HEK293 (cell line): ENCODE measurements around the gene DUSP1.

Experiments
- CTCF ChIA-PET: fragments of 350-600 bp; formaldehyde crosslinking; extraction: SDS; loops from one replicate; lab custom pipeline; 2021; ENCODE audit warnings: antibody characterized with exemption; lab: Yijun Ruan, JAX
- POLR2A ChIA-PET: fragments of 300-600 bp; formaldehyde crosslinking; extraction: SDS; loops from one replicate; lab custom pipeline; 2020; ENCODE audit warnings: antibody characterized with exemption, inconsistent platforms; lab: Yijun Ruan, JAX
- H3K27ac ChIP-seq: fragments of 200-500 bp; sonication (Bioruptor generic); 2 replicates; pipeline ENCODE4 v1.5.1; 2014; ENCODE audit warnings: low read depth, low read length, control low read depth, inconsistent platforms; ENCODE audit errors: extremely low read depth
- H3K36me3 ChIP-seq, 2 experiments: fragments of 200-500 bp in 1 of 2; sonication (Bioruptor generic) in 1 of 2; 1 replicate in 1 of 2; 2 replicates in 1 of 2; pipeline ENCODE4 v1.5.1; 2014 to 2017; ENCODE audit warnings: inconsistent platforms in 2 of 2, low read length in 2 of 2; ENCODE audit not compliant: control insufficient read depth in 2 of 2, insufficient read depth in 1 of 2
- H3K4me1 ChIP-seq: fragments of 200-500 bp; sonication (Bioruptor generic); 2 replicates; pipeline ENCODE4 v1.5.1; 2014; ENCODE audit warnings: mild to moderate bottlenecking, low read length, inconsistent platforms; ENCODE audit not compliant: control insufficient read depth, insufficient read depth
- H3K4me3 ChIP-seq: 2 replicates; pipeline ENCODE4 v1.5.1; 2011; ENCODE audit warnings: low read depth, mild to moderate bottlenecking, control low read depth, low read length, moderate library complexity
- H3K9me3 ChIP-seq: fragments of 200-500 bp; sonication (Bioruptor generic); 2 replicates; pipeline ENCODE4 v1.5.1; 2014; ENCODE audit warnings: low read depth, low read length, inconsistent platforms; ENCODE audit not compliant: control insufficient read depth, insufficient read depth
- GLI4 ChIP-seq: fragments of 450-650 bp; formaldehyde crosslinking; IDR thresholded peaks from 2 replicates; pipeline ENCODE4 v1.5.1; 2016; ENCODE audit warnings: missing biosample characterization, missing genetic modification characterization
- GLIS1 ChIP-seq: fragments of 450-650 bp; formaldehyde crosslinking; IDR thresholded peaks from 2 replicates; pipeline ENCODE4 v1.5.1; 2016; ENCODE audit warnings: missing biosample characterization, missing genetic modification characterization
- RBAK ChIP-seq: fragments of 450-650 bp; formaldehyde crosslinking; IDR thresholded peaks from 2 replicates; pipeline ENCODE4 v1.5.1; 2016; ENCODE audit warnings: missing biosample characterization, missing genetic modification characterization
- SCRT1 ChIP-seq: fragments of 450-650 bp; formaldehyde crosslinking; IDR thresholded peaks from 2 replicates; pipeline ENCODE4 v1.5.1; 2016; ENCODE audit warnings: missing biosample characterization, missing genetic modification characterization, borderline replicate concordance
- TRIM28 ChIP-seq: IDR thresholded peaks from 2 replicates; pipeline ENCODE4 v1.6.1; 2011; ENCODE audit warnings: low read length, control low read depth, borderline replicate concordance
- ZBTB10 ChIP-seq: fragments of 450-650 bp; formaldehyde crosslinking; IDR thresholded peaks from 2 replicates; pipeline ENCODE4 v1.5.1; 2016; ENCODE audit warnings: missing biosample characterization, missing genetic modification characterization
- ZBTB20 ChIP-seq: fragments of 450-650 bp; formaldehyde crosslinking; IDR thresholded peaks from 2 replicates; pipeline ENCODE4 v1.5.1; 2016; ENCODE audit warnings: missing biosample characterization, missing genetic modification characterization
- ZBTB26 ChIP-seq: fragments of 450-650 bp; formaldehyde crosslinking; optimal IDR thresholded peaks from 2 replicates; pipeline ENCODE3; 2016; ENCODE audit warnings: missing biosample characterization, mild to moderate bottlenecking, missing genetic modification characterization
- ZFP69B ChIP-seq: fragments of 450-650 bp; formaldehyde crosslinking; IDR thresholded peaks from 2 replicates; pipeline ENCODE4 v1.5.1; 2016; ENCODE audit warnings: missing biosample characterization, missing genetic modification characterization
- ZIC2 ChIP-seq: fragments of 450-650 bp; formaldehyde crosslinking; IDR thresholded peaks from 2 replicates; pipeline ENCODE4 v1.5.1; 2016; ENCODE audit warnings: missing biosample characterization, missing genetic modification characterization
- ZNF157 ChIP-seq: fragments of 450-650 bp; formaldehyde crosslinking; IDR thresholded peaks from 2 replicates; pipeline ENCODE4 v1.5.1; 2016; ENCODE audit warnings: missing biosample characterization, missing genetic modification characterization
- ZNF202 ChIP-seq: fragments of 450-650 bp; formaldehyde crosslinking; IDR thresholded peaks from 2 replicates; pipeline ENCODE4 v1.5.1; 2016; ENCODE audit warnings: missing biosample characterization, missing genetic modification characterization, borderline replicate concordance
- ZNF211 ChIP-seq: fragments of 450-650 bp; formaldehyde crosslinking; IDR thresholded peaks from 2 replicates; pipeline ENCODE4 v1.5.1; 2016; ENCODE audit warnings: low read depth, missing biosample characterization, missing genetic modification characterization
- ZNF24 ChIP-seq: fragments of 450-650 bp; formaldehyde crosslinking; IDR thresholded peaks from 2 replicates; pipeline ENCODE4 v1.5.1; 2016; ENCODE audit warnings: missing biosample characterization, missing genetic modification characterization
- ZNF37A ChIP-seq: fragments of 450-650 bp; IDR thresholded peaks from 2 replicates; pipeline ENCODE4 v1.5.1; 2018; ENCODE audit warnings: missing biosample characterization, missing genetic modification characterization
- ZNF558 ChIP-seq: fragments of 450-650 bp; formaldehyde crosslinking; IDR thresholded peaks from 2 replicates; pipeline ENCODE4 v1.5.1; 2016; ENCODE audit warnings: missing biosample characterization, missing genetic modification characterization
- ZNF561 ChIP-seq: fragments of 450-650 bp; IDR thresholded peaks from 2 replicates; pipeline ENCODE4 v1.5.1; 2018; ENCODE audit warnings: missing biosample characterization, missing genetic modification characterization, borderline replicate concordance
- ZNF585B ChIP-seq: fragments of 450-650 bp; formaldehyde crosslinking; IDR thresholded peaks from 2 replicates; pipeline ENCODE4 v1.5.1; 2016; ENCODE audit warnings: missing biosample characterization, missing genetic modification characterization
- ZNF600 ChIP-seq: fragments of 450-650 bp; formaldehyde crosslinking; IDR thresholded peaks from 2 replicates; pipeline ENCODE4 v1.5.1; 2016; ENCODE audit warnings: missing biosample characterization, missing genetic modification characterization
- ZNF623 ChIP-seq: fragments of 450-650 bp; formaldehyde crosslinking; IDR thresholded peaks from 2 replicates; pipeline ENCODE4 v1.5.1; 2016; ENCODE audit warnings: missing biosample characterization, missing genetic modification characterization
- ZNF660 ChIP-seq: fragments of 450-650 bp; IDR thresholded peaks from 2 replicates; pipeline ENCODE4 v1.5.1; 2018; ENCODE audit warnings: missing biosample characterization, mild to moderate bottlenecking, missing genetic modification characterization
- ZNF76 ChIP-seq: fragments of 450-650 bp; formaldehyde crosslinking; IDR thresholded peaks from 2 replicates; pipeline ENCODE4; 2016; ENCODE audit warnings: low read depth, missing biosample characterization, missing genetic modification characterization, borderline replicate concordance

Gene DUSP1

GRCh38 chr5:172728481-172729241 is 42.3 kb downstream of the DUSP1 start (continued):
- TF ChIP-seq SCRT1 (tag by site-specific recombination) (no peak), GLIS1 (tag by site-specific recombination) (no peak), ZNF37A (tag by site-specific recombination) (no peak), ZIC2 (tag by site-specific recombination) (no peak)

- no peak overlapping the region for H3K4me3 ChIP-seq
- no peaks in the 10 kb centered on the region for H3K36me3 ChIP-seq
- TF ChIP-seq ZBTB20 (0 out of 2 replicates have a peak, but pooled peaks have one; percentile 29), ZNF660 (tag by site-specific recombination) (no peak)
- no peaks in the 10 kb centered on the region for H3K9me3 ChIP-seq
- ChIA-PET POLR2A (interaction anchor here (1.6 kb wide), 1 partner anchor 43 kb away, joined by 7 read pairs; the partner anchor contains the start of gene DUSP1), CTCF (interaction anchor here (1.2 to 3.2 kb wide), 2 partner anchors 11 to 13 kb away, joined by 5 to 8 read pairs; no protein-coding TSS in a partner anchor)
- H3K27ac ChIP-seq = no peak overlapping the region
- peaks cover 2% of the 10 kb centered on the region; the same call in 1 of the 2 replicates for H3K4me1 ChIP-seq
Observed at GRCh38 chr5:172727551-172727950, 43.4 kb downstream of the DUSP1 start.

GRCh38 chr5:172726966-172727365 is 44.0 kb downstream of the DUSP1 start:
- Histone ChIP-seq H3K36me3 (no peaks in the 10 kb centered on the region), H3K9me3 (no peaks in the 10 kb centered on the region), H3K4me3 (no peak overlapping the region), H3K27ac (no peak overlapping the region), H3K4me1 (peaks cover 8% of the 10 kb centered on the region; the same call in 1 of the 2 replicates)
- TF ChIP-seq ZFP69B (tag by site-specific recombination) = no peak
- TF ChIP-seq GLIS1 (tag by site-specific recombination) = no peak
- TF ChIP-seq ZNF157 = no peak
- POLR2A ChIA-PET = interaction anchor here (1.6 kb wide), 1 partner anchor 44 kb away, joined by 7 read pairs; the partner anchor contains the start of gene DUSP1
- CTCF ChIA-PET = interaction anchor here (0.7 to 3.2 kb wide), 3 partner anchors 10 to 557 kb away, joined by 3 to 8 read pairs (median 5); no protein-coding TSS in a partner anchor

GRCh38 chr5:172725785-172726184 is 45.2 kb downstream of the DUSP1 start:
- TF ChIP-seq ZNF623 (peak; percentile 95), ZNF76 (no peak), ZNF600 (no peak)
- Histone ChIP-seq H3K4me3 (no peak overlapping the region), H3K27ac (no peak overlapping the region), H3K9me3 (no peaks in the 10 kb centered on the region), H3K4me1 (peaks cover 8% of the 10 kb centered on the region; the same call in 1 of the 2 replicates), H3K36me3 (no peaks in the 10 kb centered on the region)
- CTCF ChIA-PET = interaction anchor here (1.3 kb wide), 1 partner anchor 9 kb away, joined by 9 read pairs; no protein-coding TSS in a partner anchor
- POLR2A ChIA-PET = no interaction called here

- Histone ChIP-seq H3K4me3 (no peak overlapping the region), H3K9me3 (no peaks in the 10 kb centered on the region), H3K36me3 (no peaks in the 10 kb centered on the region), H3K27ac (no peak overlapping the region), H3K4me1 (peaks cover 8% of the 10 kb centered on the region; the same call in 1 of the 2 replicates)
- CTCF ChIA-PET = interaction anchor here (1.3 to 1.5 kb wide), 2 partner anchors 9 to 11 kb away, joined by 9 to 12 read pairs; no protein-coding TSS in a partner anchor
- POLR2A ChIA-PET = no interaction called here
- TF ChIP-seq ZNF202 (tag by site-specific recombination) (no peak), ZNF24 (tag by site-specific recombination) (no peak), ZNF585B (tag by site-specific recombination) (no peak), ZNF558 (tag by site-specific recombination) (no peak), ZBTB26 (no peak), RBAK (tag by site-specific recombination) (no peak), GLI4 (tag by site-specific recombination) (no peak), ZNF561 (tag by site-specific recombination) (no peak), TRIM28 (no peak), ZBTB10 (tag by site-specific recombination) (no peak), ZNF211 (tag by site-specific recombination) (no peak)
Observed at GRCh38 chr5:172725273-172725672, 45.7 kb downstream of the DUSP1 start.
